HuH-7 (cell line): Measurements from ENCODE around the gene TMEM200A.

Experiments
- DNase-seq: peaks from one replicate; pipeline ENCODE4 v3.0.0; 2011; ENCODE audit warnings: low spot score

TMEM200A gene

GRCh38 chr6:130425537-130425936 is 59.7 kb downstream of the TMEM200A start:
- DNase-seq = no peak

GRCh38 chr6:130426066-130426721 is 60.4 kb downstream of the TMEM200A start:
- DNase-seq = peak; percentile 4

GRCh38 chr6:130431346-130431852 is 65.6 kb downstream of the TMEM200A start:
- DNase-seq = no peak

- DNase-seq = no peak
Observed at GRCh38 chr6:130432838-130433237, 67.0 kb downstream of the TMEM200A start.

GRCh38 chr6:130434174-130434873 is 68.5 kb downstream of the TMEM200A start:
- DNase-seq = no peak

GRCh38 chr6:130435181-130435580 is 69.4 kb downstream of the TMEM200A start:
- no peak for DNase-seq

GRCh38 chr6:130437961-130438360 is 72.1 kb downstream of the TMEM200A start:
- DNase-seq = no peak

GRCh38 chr6:130447374-130447773 is 81.6 kb downstream of the TMEM200A start:
- DNase-seq = no peak

GRCh38 chr6:130452336-130452735 is 86.5 kb downstream of the TMEM200A start:
- DNase-seq = no peak

- DNase-seq = no peak
Observed at GRCh38 chr6:130453230-130453629, 87.4 kb downstream of the TMEM200A start.

- DNase-seq = peak; percentile 19
Observed at GRCh38 chr6:130457605-130458004, 91.8 kb downstream of the TMEM200A start.

GRCh38 chr6:130459316-130459715 is 93.5 kb downstream of the TMEM200A start:
- no peak for DNase-seq

GRCh38 chr6:130460934-130461333 is 95.1 kb downstream of the TMEM200A start:
- no peak for DNase-seq

- no peak for DNase-seq
Observed at GRCh38 chr6:130466052-130466747, 100.4 kb downstream of the TMEM200A start.

- DNase-seq = no peak
Observed at GRCh38 chr6:130466748-130467061, 100.9 kb downstream of the TMEM200A start.

GRCh38 chr6:130467146-130468050 is 101.6 kb downstream of the TMEM200A start:
- no peak for DNase-seq

- no peak for DNase-seq
Observed at GRCh38 chr6:130470766-130471165, 104.9 kb downstream of the TMEM200A start.

GRCh38 chr6:130473886-130474285 is 108.1 kb downstream of the TMEM200A start:
- DNase-seq = no peak

- no peak for DNase-seq
Observed at GRCh38 chr6:130482645-130483390, 117.0 kb downstream of the TMEM200A start.

GRCh38 chr6:130485870-130486269 is 120.1 kb downstream of the TMEM200A start:
- no peak for DNase-seq

GRCh38 chr6:130486417-130486816 is 120.6 kb downstream of the TMEM200A start:
- no peak for DNase-seq
